Endothelial cell of umbilical vein (primary cell): ENCODE measurements around the gene MNT.

Source experiments
- EZH2 ChIP-seq: IDR thresholded peaks from 2 replicates; pipeline ENCODE4 v1.6.1; 2012; ENCODE audit warnings: borderline replicate concordance, low read depth, mild to moderate bottlenecking, moderate library complexity, low read length, inconsistent platforms; ENCODE audit not compliant: severe bottlenecking
- FOS ChIP-seq: IDR thresholded peaks from 2 replicates; pipeline ENCODE4 v1.6.1; 2011; ENCODE audit warnings: mild to moderate bottlenecking, low read length, moderate library complexity, borderline replicate concordance; ENCODE audit not compliant: insufficient read depth
- MYC ChIP-seq: IDR thresholded peaks from one replicate; pipeline ENCODE4 v1.6.1; 2011; ENCODE audit warnings: mild to moderate bottlenecking, low read depth, low read length
- POLR2A ChIP-seq: IDR thresholded peaks from 2 replicates; pipeline ENCODE4 v1.6.1; 2012; ENCODE audit warnings: low read depth, mild to moderate bottlenecking, control low read depth, low read length
- POLR2AphosphoS5 ChIP-seq: IDR thresholded peaks from 2 replicates; pipeline ENCODE4 v1.6.1; 2012; ENCODE audit warnings: low read depth, mild to moderate bottlenecking, control low read depth, low read length, moderate library complexity; ENCODE audit not compliant: insufficient read depth
- TF ChIP-seq, protein P1 (sequence below), 2 donors: IDR thresholded peaks; 1 replicate in 1 of 2; 2 replicates in 1 of 2; pipeline ENCODE4 v1.5.1; 2011; ENCODE audit warnings: low read length in 2 of 2, mild to moderate bottlenecking in 2 of 2, moderate library complexity in 2 of 2, control low read depth in 1 of 2, inconsistent platforms in 1 of 2, low read depth in 1 of 2; ENCODE audit not compliant: insufficient read depth in 1 of 2; ENCODE audit errors: extremely low read depth in 1 of 2
- TF ChIP-seq, protein P2 (sequence below): IDR thresholded peaks from 2 replicates; pipeline ENCODE4 v1.6.1; 2011; ENCODE audit not compliant: insufficient read depth, insufficient read length

DNA sequence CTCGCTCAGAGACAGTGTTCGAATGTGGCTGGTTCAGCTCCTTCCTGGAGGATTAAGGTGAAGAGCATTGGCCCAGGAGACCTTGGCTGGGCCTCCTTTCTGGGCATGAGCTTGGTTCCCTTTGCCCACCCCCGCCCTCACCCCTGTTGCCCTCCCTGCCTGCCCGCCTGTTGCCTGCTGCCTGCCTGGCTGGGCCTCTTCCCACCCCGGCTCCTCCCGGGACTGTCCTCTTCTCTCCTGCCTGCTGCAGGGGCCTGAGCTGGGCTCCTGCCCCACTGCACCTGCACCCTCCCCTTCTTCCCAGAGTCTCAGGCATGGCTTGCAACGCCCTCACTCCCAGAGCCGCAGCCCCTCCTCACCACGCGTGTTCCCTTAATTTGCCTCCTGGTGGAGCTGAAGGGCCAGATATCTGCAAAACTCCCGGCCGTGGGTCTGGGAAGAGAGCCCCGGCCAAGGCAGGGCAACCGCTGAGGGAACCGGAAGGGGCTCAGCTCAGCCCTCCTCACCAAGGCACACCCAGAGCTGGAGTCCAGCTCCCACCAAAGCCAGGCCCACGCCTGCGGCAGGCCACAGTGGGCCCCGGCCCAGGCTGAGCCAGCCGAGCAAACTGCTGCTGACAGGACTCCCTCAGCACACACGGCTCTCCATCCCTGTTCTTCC, 31.2 kb downstream of the MNT start:
- TF ChIP-seq, protein P1, sequence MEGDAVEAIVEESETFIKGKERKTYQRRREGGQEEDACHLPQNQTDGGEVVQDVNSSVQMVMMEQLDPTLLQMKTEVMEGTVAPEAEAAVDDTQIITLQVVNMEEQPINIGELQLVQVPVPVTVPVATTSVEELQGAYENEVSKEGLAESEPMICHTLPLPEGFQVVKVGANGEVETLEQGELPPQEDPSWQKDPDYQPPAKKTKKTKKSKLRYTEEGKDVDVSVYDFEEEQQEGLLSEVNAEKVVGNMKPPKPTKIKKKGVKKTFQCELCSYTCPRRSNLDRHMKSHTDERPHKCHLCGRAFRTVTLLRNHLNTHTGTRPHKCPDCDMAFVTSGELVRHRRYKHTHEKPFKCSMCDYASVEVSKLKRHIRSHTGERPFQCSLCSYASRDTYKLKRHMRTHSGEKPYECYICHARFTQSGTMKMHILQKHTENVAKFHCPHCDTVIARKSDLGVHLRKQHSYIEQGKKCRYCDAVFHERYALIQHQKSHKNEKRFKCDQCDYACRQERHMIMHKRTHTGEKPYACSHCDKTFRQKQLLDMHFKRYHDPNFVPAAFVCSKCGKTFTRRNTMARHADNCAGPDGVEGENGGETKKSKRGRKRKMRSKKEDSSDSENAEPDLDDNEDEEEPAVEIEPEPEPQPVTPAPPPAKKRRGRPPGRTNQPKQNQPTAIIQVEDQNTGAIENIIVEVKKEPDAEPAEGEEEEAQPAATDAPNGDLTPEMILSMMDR (IDR thresholded peaks at IDR 0.05; ENCODE audit: extremely low read depth in 1 of 2, insufficient read depth in 1 of 2, low read depth in 1 of 2, low read length in 2 of 2) = peak in 1 of 2 donors; percentile 2
- TF ChIP-seq, protein P2, sequence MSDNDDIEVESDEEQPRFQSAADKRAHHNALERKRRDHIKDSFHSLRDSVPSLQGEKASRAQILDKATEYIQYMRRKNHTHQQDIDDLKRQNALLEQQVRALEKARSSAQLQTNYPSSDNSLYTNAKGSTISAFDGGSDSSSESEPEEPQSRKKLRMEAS = no peak
- TF ChIP-seq EZH2 = no peak
- TF ChIP-seq POLR2A = no peak
- no peak for TF ChIP-seq FOS
- TF ChIP-seq POLR2AphosphoS5 = no peak
- TF ChIP-seq MYC = no peak
